Ramos (cell line): ENCODE results near the gene CCNL2.
"Not testable (repeated sequence)": the region's sequence is repeated elsewhere in the genome, so short reads cannot be mapped to it uniquely, and the experiment has no call there.

Experiments
- in situ Hi-C: fragments of 300-500 bp; cut with MboI; formaldehyde crosslinking; loops from one replicate; pipeline ENCODE4 v1.14.3; 2022; ENCODE audit warnings: low sequenced_read_pairs; ENCODE audit not compliant: unreplicated experiment

CCNL2 gene

DNA sequence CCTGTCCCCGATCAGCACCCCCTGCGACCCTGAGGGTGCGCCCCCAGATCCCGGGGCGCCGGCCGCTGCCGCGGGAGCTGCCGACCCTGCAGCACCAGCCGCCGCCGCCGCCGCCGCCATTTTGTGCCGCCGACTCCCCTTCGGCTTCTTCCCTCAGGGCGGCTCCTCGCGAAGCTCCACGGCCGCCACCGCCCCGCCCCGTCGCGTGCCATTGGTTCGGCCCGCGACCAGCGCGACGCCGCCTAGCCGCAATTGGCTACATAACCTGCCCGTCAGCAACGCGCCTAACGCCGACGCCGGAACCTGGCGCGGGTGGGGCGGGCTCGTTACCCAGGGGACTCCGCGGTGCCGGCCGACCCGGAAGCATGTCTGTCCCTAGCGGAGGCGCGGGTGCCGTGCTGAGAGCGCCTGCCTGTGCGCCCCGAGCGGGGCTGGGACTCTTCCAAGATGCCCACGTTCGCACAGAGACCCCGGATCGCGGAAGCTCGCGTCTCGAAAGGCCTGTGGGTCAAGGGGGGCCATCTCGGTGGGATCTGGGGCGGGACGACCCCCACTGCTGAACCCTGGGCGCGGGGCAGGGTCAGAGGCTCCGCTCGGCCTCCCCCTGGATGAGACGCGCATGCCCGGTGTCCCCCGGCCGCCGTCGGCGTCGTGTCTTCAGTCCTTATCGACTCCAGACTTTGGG is at the start of gene CCNL2:
CCNL2 (minus strand) TSS at position 149 of the 685 bp plus-strand sequence; CDS start at position 120, 29 bp downstream.
- in situ Hi-C loops: no loop called here

DNA sequence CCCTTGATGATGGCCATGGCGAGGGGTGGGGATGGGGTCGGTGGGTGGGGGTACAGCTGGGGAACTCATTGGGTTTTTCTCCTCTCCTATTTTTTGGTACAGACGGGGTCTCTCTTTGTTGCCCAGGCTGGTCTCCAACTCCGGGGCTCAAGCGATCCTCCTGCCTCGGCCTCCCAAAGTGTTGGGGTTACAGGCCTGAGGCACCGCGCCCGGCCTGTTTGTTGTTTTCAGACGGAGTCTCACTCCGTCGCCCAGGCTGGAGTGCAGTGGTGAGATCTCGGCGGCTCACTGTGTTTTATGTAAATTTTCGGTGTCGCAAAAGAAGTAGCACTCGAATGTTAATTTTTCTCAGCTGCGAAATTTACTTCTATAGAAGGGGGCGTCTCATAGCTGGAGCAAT is 47.5 kb upstream of the CCNL2 start:
- in situ Hi-C loops: not testable (repeated sequence)

DNA sequence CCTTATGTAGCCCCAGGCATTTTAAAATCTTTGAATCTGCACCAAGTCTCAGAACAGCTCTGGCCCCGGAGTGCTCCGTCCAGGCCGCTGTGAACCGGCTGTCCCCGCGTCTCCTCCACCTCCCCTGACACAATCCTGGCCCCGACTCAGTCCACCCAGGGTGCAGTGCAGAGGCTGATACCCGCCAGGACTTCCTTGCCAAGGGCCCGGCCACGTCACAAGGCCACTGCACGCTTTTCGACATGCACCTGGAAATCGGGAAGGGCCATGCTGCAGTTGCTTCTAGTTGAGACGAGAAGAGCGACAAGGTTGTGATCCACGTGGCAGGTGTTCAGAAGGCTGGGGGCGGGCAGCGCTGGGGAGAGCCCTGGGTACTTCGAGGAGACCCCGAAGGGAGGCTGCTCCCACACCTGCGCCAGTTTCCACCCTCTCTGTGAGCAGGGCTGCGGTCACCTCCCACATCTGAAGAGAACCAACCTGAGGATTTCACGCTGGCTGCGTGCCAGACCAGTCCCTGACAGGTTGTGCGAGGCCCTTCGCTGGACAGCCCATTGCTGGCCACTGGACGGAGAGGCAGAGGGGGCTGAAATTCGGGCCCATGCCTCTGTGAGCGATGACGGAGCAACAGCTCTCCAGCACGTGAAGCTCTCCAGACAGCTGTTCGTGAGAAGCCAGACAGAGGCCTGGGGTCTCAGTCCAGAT is 43.1 kb upstream of the CCNL2 start:
- in situ Hi-C loops: no loop called here

DNA sequence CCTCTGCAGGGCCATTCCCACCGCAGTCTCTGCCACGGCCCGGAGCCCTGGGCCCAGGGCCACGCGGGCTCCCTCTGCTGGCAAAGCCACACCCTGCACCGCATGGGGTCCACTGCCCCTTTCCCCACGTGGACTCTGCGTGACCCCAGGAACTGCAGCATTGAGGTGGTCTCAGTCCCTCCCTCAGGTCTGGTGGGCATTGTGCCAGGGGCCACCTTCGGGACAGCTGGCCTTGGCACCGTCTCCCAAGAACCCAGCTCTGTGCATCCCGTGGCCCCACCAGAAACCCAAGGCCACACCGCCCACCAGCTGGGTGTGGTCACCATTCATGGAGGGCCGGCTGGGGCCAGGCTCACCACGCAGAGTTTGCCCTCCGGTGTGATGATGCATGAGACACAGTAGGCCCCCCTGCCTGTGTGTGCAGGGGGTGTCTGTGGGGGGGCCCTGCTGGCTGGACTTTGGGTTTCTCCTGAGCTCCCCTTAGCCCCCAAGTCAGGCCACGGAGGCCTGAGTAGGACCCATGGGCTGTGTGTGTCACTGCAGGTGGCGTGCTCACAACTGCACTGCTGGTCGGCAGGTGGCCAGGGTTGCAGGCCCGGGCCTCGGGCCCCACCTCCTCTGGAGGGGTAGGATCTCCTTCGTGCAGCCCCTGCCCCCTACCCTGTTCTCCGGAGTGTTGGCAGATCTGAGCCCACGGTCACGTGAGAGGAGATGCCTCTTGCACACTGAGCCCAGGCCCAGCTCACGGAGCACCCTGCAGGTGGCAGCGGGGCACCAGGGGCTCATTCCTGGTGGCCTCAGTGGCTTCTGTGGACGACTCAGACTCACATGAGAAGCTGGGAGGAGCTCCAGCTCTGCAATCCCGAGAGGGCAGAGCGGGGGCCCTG is 42.1 kb upstream of the CCNL2 start:
- in situ Hi-C loops: no loop called here

DNA sequence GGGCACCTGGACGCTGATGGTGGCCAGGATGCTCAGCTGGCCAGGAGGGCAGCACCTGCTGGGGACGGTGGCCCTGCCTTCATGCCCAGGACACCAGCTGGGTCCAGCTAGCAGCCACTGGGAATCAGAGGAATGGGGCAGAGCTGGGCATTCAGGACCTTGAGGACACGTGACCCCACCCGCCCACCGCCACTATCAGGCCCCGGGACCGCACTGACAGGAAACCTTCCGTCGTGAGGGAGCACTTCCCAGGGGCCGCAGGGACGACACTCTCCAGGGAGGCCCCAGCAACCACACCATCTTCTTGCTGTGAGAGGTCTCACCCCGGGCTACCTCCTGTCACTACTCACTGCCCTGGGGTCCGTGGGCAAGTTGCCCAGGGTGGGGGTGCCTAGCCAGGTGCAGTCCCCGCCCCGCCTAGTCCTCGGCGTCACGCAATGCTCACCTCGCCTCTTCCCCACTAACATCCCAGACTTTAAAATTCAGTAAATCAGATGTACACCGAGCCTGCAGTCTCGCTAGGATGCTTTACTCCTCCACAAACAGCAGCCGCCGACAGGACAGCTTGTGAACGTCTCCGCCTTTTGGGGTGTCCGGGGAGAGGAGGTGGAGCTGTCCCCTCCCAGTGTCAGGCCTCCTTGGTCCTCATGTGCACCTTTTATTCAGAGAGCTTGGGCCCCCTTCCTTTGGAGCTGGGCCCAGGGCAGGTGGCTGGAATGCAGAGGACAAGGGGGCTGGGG is 41.3 kb upstream of the CCNL2 start:
- in situ Hi-C loops: no loop called here

DNA sequence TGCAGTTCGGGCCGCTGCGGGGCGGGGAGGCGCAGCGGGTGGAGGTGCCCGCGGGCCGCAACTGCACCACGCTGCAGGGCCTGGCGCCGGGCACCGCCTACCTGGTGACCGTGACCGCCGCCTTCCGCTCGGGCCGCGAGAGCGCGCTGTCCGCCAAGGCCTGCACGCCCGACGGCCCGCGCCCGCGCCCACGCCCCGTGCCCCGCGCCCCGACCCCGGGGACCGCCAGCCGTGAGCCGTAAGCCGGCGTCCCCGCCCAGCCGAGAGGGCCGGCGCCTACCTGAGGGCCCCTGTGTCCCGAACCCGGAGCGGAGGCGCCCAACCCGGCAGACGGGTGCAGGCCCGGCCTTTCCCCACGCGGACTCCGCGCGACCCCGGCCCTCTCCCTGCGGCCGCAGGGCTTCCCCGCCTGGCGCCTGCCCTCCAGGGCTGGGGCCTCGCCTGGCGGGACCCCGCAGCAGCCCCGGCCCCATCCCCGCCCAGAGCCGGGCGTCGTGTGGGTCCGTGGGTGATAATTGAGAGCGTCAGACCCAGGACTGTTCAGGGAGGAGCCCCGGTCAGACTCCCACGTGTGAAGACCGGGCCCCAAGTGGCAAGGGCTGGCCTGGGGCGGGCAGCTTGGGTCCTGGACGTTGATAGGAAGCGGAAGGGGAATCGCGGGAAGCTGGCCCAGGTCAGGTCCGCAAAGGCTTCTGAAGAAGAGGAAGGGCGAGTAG is 40.6 kb upstream of the CCNL2 start:
- in situ Hi-C loops: no loop called here

DNA sequence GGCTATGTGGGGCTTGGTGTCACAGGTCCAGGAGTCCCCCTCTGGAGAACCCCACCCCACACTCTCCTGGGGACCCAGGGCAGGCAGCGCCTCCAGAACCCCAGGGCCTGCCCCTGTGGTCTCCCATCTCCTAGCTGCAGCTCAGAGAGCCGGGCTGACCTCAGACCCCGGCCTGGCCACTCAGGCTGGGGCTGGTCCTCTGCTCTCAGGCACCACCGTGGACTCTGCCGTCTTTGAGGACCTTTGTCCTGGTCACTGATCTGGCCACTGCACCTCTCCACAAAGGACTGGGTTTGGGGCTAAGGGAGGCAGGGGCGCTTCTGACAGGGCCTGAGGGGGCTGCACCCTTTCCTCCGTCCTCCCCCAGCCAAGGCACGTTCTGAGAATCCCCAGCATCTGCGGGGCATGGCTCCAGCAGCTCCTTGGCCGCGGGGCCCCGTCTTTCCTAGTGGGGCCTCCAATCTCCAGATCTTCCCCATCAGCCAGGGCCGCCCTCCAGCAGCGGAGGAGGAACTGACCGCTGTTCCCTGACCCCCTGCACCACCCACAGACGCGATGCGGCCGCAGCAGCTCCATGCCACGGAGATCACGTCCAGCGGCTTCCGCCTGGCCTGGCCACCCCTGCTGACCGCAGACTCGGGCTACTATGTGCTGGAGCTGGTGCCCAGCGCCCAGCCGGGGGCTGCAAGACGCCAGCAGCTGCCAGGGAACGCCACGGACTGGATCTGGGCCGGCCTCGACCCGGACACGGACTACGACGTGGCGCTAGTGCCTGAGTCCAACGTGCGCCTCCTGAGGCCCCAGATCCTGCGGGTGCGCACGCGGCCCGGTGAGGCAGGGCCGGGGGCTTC is 39.6 kb upstream of the CCNL2 start:
- in situ Hi-C loops: no loop called here

DNA sequence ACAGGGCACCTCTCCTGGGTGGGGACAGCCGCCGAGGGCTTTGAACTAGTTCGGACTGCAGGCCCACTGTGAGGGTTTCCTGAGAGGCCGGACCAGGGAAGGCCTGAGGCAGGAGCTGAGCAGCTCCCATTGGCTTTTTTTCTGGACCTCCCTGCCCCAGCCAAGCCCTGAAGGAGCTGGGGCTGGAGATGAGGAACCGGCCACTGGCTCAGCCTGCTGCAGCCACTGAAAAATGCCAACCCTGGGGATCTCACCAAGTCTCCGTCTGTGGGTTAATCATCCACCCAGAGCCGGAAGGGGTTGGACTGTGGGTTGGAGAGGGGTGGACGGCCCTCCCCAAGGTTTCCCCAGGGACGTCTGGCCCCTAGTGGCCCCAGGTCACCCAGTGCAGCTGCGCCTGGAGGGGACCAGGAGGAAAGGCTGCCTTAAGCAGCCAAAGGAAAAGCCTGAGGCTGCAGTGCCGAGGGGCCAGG is 38.8 kb upstream of the CCNL2 start:
- in situ Hi-C loops: no loop called here

DNA sequence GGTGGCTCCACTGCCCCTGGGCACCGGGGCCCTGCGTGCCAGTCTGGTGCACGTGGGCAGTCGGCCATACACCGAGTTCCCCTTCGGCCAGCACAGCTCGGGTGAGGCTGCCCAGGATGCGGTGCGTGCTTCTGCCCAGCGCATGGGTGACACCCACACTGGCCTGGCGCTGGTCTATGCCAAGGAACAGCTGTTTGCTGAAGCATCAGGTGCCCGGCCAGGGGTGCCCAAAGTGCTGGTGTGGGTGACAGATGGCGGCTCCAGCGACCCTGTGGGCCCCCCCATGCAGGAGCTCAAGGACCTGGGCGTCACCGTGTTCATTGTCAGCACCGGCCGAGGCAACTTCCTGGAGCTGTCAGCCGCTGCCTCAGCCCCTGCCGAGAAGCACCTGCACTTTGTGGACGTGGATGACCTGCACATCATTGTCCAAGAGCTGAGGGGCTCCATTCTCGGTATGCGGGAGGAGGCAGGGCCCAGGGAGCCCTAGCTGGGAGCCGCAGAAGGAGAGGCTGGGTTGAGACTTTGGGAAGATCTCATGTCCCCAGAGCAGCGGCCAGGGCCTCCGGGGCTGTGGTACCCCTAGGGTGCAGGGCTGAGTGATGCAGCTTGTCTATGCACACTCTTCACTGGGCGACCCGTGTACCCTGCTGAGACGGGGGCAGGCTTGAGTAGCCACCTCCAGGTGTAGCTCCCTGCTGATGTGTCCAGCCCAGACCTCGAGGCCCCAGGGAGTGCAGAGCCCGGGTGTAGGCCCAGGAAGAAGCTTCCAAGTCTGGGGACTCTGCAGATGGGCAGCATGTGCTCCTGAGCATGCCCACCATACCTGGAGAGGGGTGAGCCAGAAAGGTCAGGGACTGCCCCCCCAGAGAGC is 38.1 kb upstream of the CCNL2 start:
- in situ Hi-C loops: no loop called here

DNA sequence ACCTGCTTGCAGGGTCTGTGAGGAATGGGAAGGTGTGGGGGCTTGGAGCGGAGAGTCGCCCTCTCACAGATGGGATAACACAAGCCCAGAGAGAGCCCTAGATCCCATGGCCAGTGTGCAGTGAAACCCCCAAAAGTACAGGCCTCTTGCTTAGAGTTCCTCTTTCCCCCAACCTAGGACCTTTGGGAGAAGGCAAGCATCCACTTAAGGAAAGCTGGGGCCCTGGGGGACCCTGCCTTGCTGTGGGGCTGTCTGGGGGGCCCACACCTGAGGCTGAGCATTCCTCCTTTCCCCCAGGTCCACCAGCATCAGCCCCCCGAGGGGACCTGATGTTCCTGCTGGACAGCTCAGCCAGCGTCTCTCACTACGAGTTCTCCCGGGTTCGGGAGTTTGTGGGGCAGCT is 37.5 kb upstream of the CCNL2 start:
- in situ Hi-C loops: no loop called here

DNA sequence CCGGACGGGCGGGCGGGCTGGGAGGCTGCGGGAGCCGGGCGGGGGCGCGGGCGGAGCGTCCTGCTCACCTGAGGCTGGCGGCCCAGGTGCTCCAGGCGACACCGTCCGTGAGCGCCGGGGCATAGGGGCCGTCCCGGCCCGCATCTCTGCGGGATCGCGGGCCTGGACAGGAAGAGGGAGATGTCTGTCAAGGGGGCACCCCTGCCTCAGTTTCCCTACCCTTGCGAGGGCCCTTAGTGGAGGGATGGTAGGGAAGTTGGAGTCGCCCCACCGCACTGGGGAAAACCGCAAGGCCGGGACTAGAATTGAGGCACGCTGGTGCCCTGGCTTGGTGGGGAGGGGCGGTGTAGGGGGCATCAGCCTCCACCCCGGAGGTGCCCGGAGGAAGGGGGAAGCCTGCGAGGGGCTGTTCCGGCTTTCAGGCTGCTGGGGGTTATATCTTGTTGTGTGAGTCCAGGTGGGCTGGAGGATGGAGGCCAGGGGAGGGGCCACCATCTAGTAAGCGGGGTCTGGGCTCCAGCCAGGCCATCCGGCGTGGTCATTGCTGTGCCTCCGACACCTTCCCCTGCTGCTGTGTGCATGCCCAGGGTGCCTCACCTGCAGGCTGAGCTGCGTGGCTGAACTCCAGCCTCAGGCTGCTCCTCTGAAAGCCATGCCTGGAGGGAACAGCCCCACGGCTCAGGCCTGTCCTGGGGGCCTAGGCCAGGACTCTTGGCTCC is 36.9 kb upstream of the CCNL2 start:
- in situ Hi-C loops: no loop called here

DNA sequence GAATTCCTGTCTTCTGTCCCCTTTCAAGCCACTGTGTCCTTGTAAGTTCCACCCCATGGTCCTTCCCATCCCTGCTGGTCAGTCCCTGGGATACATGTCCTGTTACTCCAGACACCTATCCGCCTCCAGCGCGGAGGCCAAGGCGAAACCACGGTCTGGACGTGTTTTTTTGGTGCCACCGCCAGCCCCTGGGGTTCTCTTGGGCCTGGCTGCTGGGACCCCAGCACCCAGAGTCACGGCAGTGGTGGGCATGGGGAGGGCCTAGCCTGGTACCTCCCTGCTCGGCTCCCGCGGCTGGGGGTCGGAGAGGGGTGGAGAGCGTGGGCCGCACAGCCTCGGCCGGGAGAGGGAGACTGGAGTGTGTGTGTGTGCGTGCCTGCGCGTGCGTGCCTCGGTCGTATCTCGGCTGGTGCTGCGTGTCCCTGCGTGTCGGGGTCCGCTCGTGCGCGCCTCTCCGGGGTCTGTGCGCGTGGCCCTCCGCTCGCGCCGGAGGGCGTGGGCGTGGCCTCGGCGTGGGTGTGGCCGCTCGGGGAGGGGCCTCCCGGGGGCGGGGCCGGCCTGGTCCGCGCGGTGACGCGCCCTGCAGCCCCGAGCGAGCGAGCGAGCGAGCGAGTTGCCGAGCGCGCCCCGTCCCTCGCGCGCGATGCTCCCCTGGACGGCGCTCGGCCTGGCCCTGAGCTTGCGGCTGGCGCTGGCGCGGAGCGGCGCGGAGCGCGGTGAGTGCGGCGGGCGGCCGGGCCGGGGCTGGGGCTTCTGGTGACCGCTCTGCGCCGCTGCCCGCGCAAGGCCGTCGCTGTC is 36.2 kb upstream of the CCNL2 start, which contains the start of gene VWA1:
VWA1 (plus strand) TSS at position 585 of the 798 bp plus-strand sequence; CDS start at position 644, 59 bp downstream.
- in situ Hi-C loops: no loop called here

DNA sequence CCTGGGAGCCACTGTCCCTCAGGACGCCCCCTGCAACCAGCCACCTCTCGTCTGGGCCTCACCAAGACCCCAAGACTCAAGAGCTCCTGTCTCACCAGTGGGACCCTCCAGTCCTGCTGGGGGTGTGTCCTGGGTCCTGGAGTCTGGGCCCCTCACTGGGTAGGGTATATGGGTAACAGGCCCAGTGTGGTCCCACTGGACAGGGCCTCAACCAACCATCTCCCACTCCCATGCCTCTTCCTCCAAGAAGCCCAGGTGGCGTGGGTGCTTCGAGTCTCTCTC is 35.6 kb upstream of the CCNL2 start:
- in situ Hi-C loops: no loop called here

DNA sequence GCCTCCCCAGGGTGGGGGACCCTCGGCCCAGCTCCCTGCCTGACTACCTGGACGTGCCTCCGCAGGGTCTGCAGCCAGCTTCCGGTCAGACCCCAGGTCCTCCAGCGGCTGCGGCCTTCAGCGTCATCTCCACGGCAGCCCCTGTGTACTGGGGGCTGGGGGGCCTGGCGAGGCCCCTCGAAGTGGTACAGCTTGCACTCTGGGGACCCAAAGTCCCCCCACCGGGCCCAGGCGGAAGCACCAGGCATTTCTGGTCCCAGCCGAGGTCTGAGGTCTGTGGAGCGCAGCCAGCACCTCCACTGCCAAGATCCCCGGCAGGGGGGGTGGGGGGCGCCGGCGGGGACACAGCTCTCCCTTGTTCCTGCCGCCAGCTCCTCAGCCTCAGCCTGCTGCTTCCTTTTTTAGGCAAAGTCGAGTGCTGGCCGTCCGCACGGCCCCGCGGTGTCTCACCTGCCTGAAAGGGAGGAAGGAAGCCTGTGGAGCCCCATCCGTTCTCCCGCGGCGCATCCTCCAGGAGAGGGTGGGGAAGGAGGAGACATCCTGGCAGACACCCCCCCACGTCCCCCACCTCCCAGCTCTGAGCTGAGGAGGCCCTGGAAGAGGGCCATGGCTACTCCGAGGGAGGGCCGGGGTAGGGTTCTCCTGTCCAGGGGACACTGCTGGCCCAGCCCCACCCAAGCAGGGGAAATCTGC is 35.1 kb upstream of the CCNL2 start:
- in situ Hi-C loops: no loop called here

DNA sequence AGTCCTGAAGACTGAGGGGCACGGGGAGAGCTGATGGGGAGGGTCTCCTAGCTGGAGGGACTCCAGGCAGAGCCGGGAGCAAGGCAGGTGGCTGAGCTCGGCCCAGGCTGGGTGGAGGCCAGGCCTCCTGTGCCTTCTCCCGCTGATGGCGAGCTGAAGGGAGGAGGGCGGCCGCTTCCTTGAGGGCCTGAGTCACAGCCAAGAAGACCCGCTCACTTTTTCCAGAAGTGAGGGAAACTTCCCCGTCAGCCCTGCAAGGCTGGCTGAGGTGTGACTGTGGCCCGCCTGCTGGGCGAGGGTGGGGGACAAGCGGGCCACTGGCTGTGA is 34.6 kb upstream of the CCNL2 start:
- in situ Hi-C loops: no loop called here
